Kidney (tissue), 14 donors: Measurements from ENCODE around the gene RPUSD1. TPM values are rescaled to one million over a fixed set of nuclear protein-coding genes. Genes with fewer than 3 reads are reported as not detected.

ENCODE experiments used
- DNase-seq, 5 donors: peaks; one replicate each; pipeline ENCODE4 v3.0.0-alpha.2; 2013 to 2020
- FAIRE-seq: peaks from 2 replicates; lab custom pipeline; 2012; peaks lifted over from hg19 to GRCh38; lab: Jason Lieb, UNC
- H3K27ac ChIP-seq, 2 donors: one replicate each; pipeline ENCODE4 v1.7.0; 2013; ENCODE audit warnings: low read depth in 2 of 2, low read length in 2 of 2, inconsistent platforms in 1 of 2
- H3K27me3 ChIP-seq: one replicate; pipeline ENCODE4 v1.7.1; 2013; ENCODE audit warnings: low read length, inconsistent platforms; ENCODE audit not compliant: control insufficient read depth, insufficient read depth
- H3K36me3 ChIP-seq, 3 donors: one replicate each; pipeline versions ENCODE4 v1.7.0 to v1.7.1; 2013; ENCODE audit warnings: low read length in 3 of 3, control low read depth in 1 of 3, inconsistent platforms in 1 of 3; ENCODE audit not compliant: insufficient read depth in 3 of 3, control insufficient read depth in 2 of 3
- H3K4me1 ChIP-seq, 3 donors: one replicate each; pipeline versions ENCODE4 v1.7.0 to v1.7.1; 2013; ENCODE audit warnings: low read length in 3 of 3, inconsistent platforms in 1 of 3, low read depth in 1 of 3; ENCODE audit not compliant: control insufficient read depth in 2 of 3, insufficient read depth in 2 of 3
- H3K4me3 ChIP-seq, 3 donors: one replicate each; pipeline versions ENCODE4 v1.7.0 to v1.8.1; 2013; ENCODE audit warnings: low read length in 3 of 3, control low read depth in 1 of 3, inconsistent platforms in 1 of 3
- H3K9ac ChIP-seq, 3 donors: one replicate each; pipeline versions ENCODE4 v1.7.0 to v1.7.1; 2013; ENCODE audit warnings: low read length in 3 of 3, control low read depth in 1 of 3, inconsistent platforms in 1 of 3
- H3K9me3 ChIP-seq, 3 donors: one replicate each; pipeline versions ENCODE4 v1.7.0 to v1.7.1; 2013; ENCODE audit warnings: low read length in 3 of 3, control low read depth in 1 of 3, inconsistent platforms in 1 of 3; ENCODE audit not compliant: control insufficient read depth in 2 of 3, insufficient read depth in 1 of 3
- CTCF ChIP-seq: IDR thresholded peaks from 3 replicates; pipeline ENCODE4 v1.5.1; 2012; ENCODE audit warnings: mild to moderate bottlenecking, moderate library complexity, borderline replicate concordance; ENCODE audit not compliant: insufficient read depth; ENCODE audit errors: extremely low read depth
- intact Hi-C: fragments of 100-400 bp; cut with DNase I; formaldehyde crosslinking; loops from one replicate; pipeline ENCODE4 v1.11.1; 2022
- polyA plus RNA-seq: library from polyadenylated mRNA; stranded (reverse); fragments of 350-450 nt; fragmentation: Illumina TruSeq; extraction: RNeasy Lipid Tissue Mini Kit (QIAGEN cat#74804); gene quantifications from one replicate; pipeline ENCODE4 v1.2.3, GENCODE V29; 2014; ENCODE audit warnings: low read depth, low replicate concordance; ENCODE audit not compliant: insufficient read depth
- total RNA-seq: library from RNA; stranded (reverse); fragmentation: NEBNext Ultra II Directional; extraction: Animal tissue kit (Norgen Biotek cat#: 25700); gene quantifications from one replicate; pipeline ENCODE4 v1.2.1, GENCODE V29; 2021
- donor health status: control.
- donor health status: control.
- donor health status: control.
- donor health status: control.
- donor health status: control.
- donor health status: DM: yes; HTN: yes; CAD: no.
- donor health status: Normal renal cell carcinoma (clear cell type).

Gene RPUSD1
- total and polyA plus RNA-seq, 2 donors from 2014 or later: 15.1 to 16.9 TPM

GRCh38 chr16:790086-790485 is 1.9 kb upstream of the RPUSD1 start:
- no peaks in the 10 kb centered on the region for H3K36me3 ChIP-seq
- intact Hi-C loops: no loop called here
- no peak overlapping the region for H3K4me3 ChIP-seq
- H3K4me1 ChIP-seq: peaks cover 0 to 15% (median 0%) of the 10 kb centered on the region in 3 donors
- no peak overlapping the region for H3K27ac ChIP-seq
- no peak overlapping the region for H3K9ac ChIP-seq
- no peaks in the 10 kb centered on the region for H3K9me3 ChIP-seq
- TF ChIP-seq CTCF: no peak
- FAIRE-seq: no peak
- H3K27me3 ChIP-seq: no peaks in the 10 kb centered on the region
- DNase-seq: no peak

- Histone ChIP-seq H3K9ac (no peak overlapping the region), H3K36me3 (no peaks in the 10 kb centered on the region), H3K4me1 (peaks cover 0 to 15% (median 0%) of the 10 kb centered on the region in 3 donors), H3K4me3 (peak overlapping the region in 1 of 3 donors; percentile 66), H3K9me3 (no peaks in the 10 kb centered on the region), H3K27ac (no peak overlapping the region), H3K27me3 (no peaks in the 10 kb centered on the region)
- DNase-seq (no peak), FAIRE-seq (no peak)
- TF ChIP-seq CTCF: no peak
- intact Hi-C loops: no loop called here
These were observed 1.1 kb upstream of the RPUSD1 start for GRCh38 chr16:789191-789850.

- intact Hi-C loops: no loop called here
- DNase-seq (peak; percentile 95 to 97 (median 97)), FAIRE-seq (no peak)
- Histone ChIP-seq H3K27me3 (no peaks in the 10 kb centered on the region), H3K27ac (no peak within 1 kb of the TSS), H3K9ac (peak within 1 kb of the TSS; percentile 39 to 89 (median 82)), H3K9me3 (no peaks in the 10 kb centered on the region), H3K36me3 (no peaks in the 10 kb centered on the region), H3K4me1 (peaks cover 0 to 15% (median 0%) of the 10 kb centered on the region in 3 donors), H3K4me3 (peak within 1 kb of the TSS; percentile 61 to 87 (median 81))
- no peak for TF ChIP-seq CTCF
These were observed 382 bp upstream of the RPUSD1 start, which contains the start of gene CHTF18 for GRCh38 chr16:788399-789126. Gene CHTF18, plus strand, starts transcription at chr16:788620. Its CDS starts 65 bp downstream, at chr16:788685.
